GM21576 (cell line): ENCODE measurements around the gene PLOD3.
"Not testable (repeated sequence)": the region's sequence is repeated elsewhere in the genome, so short reads cannot be mapped to it uniquely, and the experiment has no call there.

Source experiments
- ATAC-seq: cut with Tn5 transposase; IDR thresholded peaks from one replicate; pipeline ENCODE4 v1.9.1; 2021; ENCODE audit warnings: mild to moderate bottlenecking, moderate library complexity; ENCODE audit not compliant: unreplicated experiment

The PLOD3 gene

DNA sequence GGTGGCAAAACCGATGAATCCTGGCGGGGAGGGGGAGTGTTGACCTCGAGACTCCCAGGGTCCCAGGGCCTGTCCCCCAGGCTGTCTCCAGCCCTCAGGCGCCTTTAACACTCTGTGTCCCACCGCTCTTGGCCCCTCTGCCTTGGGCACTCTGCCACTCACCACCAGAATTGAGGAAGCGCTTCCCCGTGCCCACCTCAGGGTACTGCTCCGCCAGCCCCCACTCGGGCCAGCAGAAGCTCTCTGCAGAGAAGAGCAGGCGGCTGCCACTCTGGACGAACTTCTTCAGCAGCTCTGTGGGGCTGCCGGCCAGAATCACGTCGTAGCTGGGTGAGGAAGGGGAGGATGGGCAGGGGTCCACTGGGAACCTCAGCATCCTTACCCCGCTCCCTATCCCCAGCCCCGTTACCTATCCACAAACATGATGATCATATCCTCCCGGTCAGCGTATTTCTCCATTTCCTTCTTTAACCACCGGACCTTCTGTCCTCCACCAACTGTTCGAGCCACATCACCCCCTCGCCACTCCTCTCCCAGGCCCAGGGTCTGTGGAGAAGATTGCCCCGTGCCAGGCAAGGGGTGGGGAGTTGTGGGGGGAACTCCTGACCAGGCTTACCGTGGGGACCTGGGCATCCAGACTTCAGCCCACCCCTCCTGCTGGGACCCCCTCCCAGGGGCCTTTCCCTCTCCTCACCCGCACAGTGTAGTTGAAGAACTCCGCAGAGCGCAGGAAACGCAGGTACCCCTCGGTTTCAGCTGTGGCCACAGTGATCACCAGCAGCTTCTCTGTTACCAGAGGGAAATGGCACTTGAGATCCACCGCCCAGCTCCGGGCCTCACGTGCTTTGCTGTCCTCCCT is 1.2 kb downstream of the PLOD3 start:
- no peak for ATAC-seq

DNA sequence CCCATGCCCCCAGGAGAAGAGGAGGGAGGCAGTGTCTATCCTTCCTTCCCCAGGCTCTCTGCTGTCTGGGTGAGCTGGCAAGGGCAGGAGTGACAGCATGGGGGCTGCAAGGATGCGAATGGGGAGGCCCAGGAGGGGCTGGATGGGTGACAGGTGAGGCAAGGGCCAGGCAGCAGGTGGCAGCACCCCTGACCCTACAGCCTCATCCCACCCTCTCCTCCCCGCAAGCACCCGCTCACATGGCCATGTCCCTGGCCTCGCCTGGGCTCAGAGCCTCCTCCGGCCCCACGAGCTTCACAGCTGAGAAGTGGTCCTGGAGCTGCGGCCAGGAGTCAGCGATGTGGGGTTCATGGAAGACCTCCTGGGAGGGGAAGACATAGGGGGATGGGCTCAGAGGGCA is 5.4 kb downstream of the PLOD3 start:
- no peak for ATAC-seq

DNA sequence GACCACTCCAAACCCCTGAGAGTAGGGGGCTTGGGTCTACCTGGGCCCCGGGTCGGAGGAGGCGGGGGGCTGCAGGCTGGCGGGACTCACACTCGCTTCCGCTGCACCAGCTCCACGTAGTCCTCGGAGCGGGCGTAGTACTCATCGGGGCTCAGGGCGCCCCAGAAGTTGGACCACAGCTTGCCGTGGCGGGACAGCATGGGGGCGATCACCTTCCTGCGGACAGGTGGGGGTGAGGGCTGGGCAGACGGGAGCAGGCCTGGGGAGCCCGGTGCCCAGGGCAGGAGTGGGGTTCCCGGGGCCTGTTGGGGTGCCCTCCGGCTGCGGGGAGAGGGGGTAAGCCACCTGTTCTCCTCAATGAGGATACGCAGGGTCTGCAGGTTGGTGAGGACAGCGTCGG is 5.9 kb downstream of the PLOD3 start:
- ATAC-seq: no peak

DNA sequence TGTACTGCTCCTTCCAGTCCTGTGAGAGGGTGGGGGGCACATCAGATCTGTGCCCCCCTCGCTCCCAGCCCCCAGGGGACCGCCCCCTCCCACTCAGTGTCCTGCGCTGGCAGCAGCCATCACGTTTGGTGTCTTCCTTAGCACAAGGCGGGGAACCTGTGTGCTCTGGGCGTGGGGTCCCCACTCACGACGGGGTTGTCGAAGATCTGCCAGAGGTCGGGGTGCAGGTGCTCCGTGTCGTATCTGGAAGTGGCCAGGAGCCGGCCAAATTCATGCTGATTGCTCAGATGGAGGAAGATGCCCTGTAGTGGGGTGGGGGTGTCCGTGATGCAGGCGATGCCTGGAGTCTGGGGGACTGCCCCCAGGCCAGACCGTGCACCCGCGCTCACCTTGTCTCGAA is 7.2 kb downstream of the PLOD3 start:
- ATAC-seq: no peak

DNA sequence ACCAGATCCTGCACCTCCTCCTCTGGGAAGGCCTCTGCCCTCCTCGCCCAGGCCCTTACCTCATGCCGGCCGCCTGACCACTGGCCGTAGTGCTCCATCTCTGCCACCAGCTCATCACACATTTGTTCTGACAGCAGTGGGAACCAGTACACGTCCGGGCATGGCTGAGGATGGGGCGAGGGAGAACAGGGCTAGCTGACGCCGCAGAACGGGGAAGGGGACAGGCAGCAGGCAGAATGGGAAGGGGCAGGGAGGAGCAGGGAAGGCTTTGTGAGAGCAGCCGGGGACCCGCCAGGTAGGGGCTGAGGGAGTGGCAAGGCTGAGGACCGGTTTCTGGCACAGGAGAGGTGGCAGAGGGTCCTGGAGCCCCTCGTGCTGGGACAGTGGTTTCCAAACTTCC is 8.6 kb downstream of the PLOD3 start:
- no peak for ATAC-seq

DNA sequence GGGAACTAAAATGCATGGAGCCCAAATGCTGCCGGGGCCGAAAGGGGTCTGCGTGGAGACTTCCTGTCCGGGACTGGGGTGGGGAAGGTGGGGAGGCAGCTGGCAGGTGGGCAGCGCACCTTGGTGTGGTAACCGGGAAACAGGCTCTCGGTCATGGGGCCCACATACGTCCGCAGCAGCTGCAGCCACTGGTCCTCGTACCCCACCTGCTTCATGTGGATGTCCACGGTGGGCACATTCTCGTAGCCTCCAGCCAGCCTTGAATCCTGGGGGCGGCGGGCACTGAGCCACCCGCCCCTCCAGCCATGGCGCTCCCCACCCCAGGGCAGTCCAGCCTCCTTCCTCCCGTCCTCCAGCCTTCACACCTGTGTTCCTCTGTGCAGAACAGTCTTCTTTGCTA is 9.9 kb downstream of the PLOD3 start:
- ATAC-seq: no peak

DNA sequence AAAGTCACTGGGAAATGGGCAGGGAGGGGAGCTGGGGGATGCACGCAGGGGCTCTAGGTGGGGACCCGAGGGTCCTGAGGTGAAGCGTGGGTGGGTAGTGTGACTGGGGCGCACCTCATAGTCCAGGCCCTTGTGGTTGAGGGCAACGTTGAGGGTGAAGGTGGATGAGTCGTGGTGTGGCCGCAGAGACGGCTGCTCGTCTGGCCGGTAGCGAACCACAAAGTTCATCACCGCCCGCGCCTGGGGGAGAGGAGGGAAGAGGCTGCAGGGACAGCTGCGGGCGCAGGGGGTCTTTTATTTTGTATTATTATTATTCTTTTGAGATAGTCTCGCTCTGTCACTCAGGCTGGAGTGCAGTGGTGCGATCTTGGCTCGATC is 10.7 kb downstream of the PLOD3 start:
- no peak for ATAC-seq

DNA sequence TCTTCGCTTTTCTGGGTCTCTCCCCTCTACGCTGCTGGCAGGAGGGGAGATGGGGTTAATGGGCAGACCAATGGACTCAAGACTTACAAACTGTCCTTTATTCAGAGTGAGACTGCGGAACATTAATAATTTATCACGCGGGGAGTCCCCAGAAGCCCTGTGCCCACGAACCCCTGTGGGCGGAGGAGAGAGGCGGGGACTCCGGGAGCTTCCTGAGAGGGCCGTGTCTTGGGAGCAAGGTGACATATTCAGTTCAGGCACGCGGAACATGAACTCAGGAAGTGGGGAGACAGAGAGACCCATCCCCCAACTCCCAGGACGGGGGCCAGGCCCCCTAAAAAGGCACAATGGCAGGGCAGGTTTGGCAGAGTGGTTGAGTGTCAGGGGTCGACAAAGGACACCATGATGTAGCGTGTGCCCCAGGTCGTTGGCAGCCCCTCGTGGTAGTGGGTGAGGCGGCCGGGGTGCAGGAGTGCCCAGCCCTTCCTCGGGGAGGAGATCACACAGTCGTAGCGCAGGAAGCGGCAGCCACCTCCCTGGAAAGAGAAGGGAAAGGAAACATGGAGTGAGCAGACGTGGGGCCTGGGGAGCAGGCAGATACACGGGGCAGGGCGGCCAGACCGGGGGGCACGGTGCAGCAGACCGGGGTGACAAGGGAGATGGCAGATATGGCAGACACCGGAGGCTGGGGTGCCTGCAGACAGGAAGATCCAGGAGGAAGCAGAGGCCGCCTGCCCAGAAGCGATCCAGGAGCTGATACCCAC is 11.3 kb downstream of the PLOD3 start:
- ATAC-seq: no peak

DNA sequence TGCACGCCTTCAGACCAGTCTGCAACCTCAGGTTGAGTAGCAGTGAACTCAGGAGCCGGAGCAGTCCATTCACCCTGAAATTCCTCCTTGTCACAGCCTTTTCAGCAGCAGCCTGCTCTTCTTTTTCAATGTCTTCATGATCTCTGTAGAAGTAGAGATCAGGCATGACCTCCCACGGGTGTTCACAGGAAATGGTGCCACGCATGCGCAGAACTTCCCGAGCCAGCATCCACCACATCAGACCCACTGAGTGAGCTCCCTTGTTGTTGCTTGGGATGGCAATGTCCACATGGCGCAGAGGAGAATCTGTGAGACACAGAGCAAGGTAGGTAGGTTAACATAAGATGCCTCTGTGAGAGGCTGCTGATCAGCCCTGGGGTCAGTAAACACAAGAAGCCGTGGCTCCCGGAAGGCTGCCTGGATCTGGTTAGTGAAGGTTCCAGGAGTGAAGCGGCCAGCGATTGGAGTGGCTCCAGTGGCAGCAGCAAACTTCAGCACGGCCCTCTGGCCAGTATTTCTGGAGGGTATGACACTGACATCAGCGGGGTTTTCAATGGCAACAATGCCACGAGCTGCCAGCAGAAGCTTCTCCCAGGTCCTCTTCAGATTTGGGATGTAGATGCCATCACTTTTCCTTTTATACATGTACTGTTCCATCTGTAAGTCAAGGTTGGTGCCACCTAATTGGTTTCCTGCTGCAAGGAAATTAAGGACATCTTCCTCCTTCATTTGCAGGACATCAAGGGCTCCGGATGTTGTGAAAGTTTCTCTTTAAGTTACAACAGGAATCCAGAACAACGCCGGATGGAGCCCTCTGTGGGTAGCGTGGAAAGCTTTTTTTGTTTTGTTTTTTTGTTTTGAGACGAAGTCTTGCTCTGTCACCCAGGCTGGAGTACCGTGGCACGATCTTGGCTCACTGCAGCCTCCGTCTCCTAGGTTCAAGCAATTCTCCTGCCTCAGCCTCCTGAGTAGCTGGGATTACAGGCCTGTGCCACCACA is 13.3 kb downstream of the PLOD3 start:
- ATAC-seq: not testable (repeated sequence)

DNA sequence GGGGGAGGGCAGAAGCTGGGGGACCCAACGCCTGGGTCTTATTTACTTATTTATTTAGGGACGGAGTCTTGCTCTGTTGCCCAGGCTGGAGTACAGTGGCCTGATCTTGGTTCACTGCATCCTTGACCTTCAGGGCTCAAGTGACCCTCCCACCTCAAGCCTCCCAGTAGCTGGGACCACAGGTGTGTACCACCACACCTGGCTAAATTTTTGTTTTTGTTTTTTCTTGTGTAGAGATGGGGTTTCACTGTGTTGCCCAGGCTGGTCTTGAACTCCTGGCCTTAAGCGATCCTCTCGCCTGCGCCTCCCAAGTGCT is 14.8 kb downstream of the PLOD3 start:
- no peak for ATAC-seq

DNA sequence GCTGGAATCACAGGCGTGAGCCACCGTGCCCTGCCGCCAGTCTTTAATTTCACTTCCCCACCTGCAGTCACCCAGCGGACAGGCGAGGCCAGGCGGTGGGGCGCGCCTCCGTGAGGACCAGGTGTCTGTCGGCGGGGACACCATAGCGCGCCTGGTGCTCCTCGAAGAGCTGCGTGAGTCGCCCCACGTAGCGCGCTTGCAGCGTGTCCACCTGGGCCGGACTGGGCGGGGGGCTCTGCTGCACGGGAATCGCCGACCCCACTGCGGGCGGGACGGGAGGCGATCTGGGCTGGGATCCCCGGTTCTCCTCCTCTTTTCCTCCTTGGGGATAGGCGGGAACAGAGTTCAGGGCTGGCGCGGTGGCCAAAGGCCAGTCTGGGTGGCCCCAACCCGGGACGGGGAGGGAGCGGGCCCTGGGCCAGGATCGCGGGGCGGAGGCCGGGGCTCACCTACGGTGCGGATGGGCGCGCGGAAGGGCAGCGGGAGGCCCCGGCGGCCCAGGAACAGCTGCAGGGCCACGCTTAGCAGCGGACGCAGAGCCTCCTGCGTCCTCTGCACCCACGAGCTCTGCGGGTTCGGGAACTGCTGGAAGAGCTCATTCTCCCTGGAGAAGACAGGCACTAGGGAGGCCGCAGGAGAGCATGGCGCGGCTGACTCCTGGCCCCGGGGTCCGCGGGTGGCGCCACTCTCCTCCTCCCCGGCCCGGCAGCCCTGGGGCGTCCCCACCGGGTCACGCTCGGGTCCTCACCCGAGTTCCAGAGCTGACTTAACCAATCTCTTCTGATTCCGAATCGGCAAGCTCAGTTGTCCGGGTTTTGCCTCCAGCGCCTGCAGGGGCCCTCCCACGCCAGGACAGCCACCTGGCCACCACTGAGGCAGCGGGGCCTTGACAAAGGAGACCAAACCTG is 15.4 kb downstream of the PLOD3 start:
- no peak for ATAC-seq

DNA sequence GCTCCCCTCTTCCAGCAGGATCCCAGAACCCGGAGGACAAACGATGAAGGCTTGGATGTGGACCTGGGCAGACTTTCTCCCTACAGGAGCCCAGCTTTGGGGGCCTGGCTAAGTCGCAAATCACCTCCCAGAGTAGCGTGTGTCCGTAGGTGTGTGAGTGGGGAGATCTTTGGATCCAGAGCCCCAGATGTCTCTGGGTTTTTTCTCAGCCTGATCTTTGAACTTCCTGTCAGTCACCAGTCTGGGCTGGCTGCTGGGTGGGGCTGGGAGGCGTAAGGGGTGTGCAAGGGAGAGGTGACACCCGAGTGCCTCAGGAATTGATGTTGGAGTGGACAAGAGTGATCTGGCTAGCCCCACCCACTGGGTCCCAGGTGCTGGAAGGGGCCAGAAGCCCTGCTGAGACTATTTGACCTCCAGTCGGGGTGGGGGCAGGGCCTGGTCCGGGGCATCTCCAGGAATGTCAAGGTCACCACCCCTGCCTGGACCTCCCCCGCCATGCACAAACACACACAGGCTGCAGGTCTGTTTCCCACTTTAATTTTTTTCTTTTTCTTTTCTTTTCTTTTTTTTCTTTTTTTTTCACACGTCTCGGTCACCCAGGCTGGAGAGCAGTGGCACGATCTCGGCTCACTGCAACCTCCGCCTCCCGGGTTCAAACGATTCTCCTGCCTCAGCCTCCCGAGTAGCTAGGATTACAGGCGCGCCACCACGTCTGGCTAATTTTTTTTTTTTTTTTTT is 16.4 kb downstream of the PLOD3 start, which contains the start of gene MOGAT3:
TSS of gene MOGAT3 (minus strand) at position 175 of the 738 bp plus-strand sequence. CDS start 182 bp downstream, outside the sequence.
- ATAC-seq: no peak

DNA sequence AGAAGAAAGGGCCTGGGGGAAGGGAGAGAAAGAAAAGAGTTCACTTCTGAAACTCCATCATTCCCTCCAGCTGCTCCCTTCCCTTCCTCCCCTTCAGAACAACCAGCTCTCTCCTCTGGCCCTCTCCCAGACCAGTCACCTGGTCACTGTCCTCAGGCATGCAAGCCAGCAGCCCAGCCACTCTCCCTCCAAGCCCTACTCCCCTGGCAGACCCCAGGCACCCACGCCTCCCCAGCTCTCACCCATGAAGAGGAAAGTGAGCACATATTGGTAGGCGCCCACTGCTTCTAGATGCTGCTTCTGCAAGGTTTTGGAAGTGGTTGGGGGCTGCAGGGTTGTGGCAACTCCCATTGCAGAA is 16.9 kb downstream of the PLOD3 start:
- ATAC-seq: no peak

DNA sequence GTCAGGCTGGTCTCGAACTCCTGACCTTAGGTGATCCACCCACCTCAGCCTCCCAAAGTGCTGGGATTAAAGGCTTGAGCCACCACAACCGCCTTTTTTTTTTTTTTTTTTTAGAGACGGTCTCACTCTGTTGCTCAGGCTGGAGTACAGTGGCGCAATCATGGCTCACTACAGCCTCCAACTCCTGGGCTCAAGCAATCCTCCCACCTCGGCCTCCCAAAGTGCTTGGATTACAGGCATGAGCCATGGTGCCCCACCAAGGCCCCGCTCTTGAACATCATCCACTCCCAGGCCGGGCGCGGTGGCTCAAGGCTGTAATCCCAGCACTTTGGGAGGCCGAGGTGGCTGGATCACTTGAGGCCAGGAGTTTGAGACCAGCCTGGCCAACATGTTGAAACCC is 17.9 kb downstream of the PLOD3 start:
- ATAC-seq: not testable (repeated sequence)

DNA sequence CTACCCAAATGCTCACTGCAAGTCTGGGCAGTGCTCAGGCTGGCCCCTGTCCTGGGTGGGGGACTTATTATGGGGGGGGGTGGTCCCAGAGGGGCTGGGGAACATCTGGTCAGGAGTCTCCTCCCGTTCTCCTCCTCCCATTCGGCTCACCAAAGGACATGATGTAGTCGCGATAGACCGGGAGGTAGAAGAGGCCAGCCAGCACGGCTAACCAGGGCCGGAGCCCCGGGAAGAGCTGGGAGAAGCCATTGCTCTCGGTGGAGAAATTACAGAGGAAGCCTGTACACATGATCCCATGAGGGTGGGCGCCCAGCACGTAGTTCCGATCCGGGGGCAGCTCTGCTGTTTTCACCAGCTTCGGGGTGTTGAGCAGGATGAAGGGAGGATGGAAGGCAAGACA is 18.9 kb downstream of the PLOD3 start:
- no peak for ATAC-seq

DNA sequence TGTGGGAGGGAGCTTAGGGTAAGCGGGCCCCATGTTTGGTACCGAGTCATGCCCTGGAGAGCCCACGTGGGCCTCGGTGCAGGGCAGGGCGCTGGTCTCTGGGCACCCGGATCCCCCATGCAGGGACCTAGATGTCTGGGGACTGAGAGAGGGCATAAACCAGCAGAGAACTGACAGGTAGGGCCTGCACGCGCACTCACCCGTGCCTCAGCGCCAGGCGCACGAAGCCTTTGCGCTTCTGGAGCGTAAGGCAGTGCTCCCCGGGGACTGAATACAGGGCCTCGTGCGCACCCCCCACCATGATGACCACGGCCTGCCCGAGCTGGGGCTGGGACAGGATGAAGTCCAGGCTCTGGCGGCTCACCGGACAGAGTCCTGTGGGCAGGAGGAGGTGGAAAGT is 19.4 kb downstream of the PLOD3 start:
- ATAC-seq: no peak

DNA sequence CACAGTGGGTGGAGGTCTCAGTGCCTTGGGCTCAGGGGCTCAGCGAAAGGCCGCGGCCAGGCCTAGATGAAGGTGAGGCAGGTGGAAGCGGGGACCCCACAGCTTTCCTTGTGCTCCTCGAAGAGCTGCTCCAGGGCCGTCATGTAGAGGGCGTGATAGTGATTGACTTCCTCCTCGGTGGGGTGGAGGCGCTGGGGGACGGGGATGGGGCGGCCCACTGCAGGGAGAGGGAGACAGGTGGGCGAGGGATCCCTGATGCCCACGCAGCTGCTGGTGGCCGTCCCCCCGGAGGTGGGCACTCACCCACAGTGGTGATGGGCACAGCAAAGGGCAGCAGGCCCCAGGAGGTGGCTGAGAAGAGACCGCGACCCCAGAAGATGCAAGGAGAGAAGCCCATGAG is 21.5 kb downstream of the PLOD3 start:
- no peak for ATAC-seq

DNA sequence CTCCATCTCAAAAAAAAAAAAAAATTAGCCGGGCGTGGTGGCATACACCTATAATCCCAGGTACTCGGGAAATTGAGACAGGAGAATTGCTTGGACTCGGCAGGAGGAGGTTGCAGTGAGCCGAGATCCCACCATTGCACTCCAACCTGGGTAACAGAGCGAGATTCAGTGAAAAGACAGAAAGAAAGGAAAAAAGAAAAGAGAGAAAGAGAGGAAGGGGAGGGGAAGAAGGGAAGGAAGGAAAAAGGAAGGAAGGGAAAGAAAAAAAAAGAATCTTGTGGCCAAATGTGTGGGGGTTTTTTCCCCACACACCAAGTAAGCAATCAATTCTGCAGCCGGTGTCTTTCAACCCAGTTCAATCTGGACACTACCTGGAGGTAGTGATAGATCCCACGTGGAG is 28.3 kb downstream of the PLOD3 start:
- no peak for ATAC-seq

DNA sequence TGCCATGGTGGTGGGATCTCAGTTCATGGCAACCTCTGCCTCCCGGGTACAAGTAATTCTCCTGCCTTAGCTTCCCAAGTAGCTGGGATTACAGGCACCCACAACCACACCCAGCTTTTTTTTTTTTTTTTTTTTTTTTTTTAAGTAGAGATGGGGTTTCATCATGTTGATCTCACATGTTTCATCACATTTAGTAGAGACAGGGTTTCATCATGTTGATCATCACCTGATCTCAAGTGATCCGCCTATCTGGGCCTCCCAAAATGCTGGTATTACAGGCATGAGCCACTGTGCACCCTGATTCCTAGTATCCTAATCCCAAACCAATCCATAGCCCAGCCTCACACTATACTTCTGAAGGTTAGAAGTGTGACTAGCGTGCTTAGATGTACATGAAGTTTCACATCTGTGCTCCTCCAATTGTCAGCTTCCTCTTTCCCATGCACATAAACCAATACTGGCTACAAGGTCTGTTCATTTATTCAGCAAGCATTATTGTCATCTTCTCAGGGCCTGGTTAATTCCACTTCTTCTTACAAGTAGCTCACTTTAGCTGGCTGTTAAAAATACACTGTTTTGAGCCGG is 30.4 kb downstream of the PLOD3 start:
- no peak for ATAC-seq
